Stimulated activated naive CD8-positive, alpha-beta T cell treated with anti-CD3 and anti-CD28 coated beads, Interleukin-15, amount 100 ng/mL, for 72 hours (primary cell): Measurements from ENCODE around the gene ERVFRD-1.

Source experiments
- ATAC-seq: fragments of 150-1000 bp; cut with Tn5 transposase; 2 replicates; pipeline ENCODE4 v1.10.0; 2021; ENCODE audit warnings: mild to moderate bottlenecking, moderate library complexity
- DNase-seq, 2 donors: peaks; one replicate each; pipeline ENCODE4 v3.0.0; 2021 to 2022
- H3K27ac Mint-ChIP-seq, 2 donors: one replicate each; pipeline ENCODE4 v1.8.0; 2022; ENCODE audit warnings: mild to moderate bottlenecking in 2 of 2, mixed read lengths in 2 of 2, moderate library complexity in 2 of 2
- H3K27me3 Mint-ChIP-seq: one replicate; pipeline ENCODE4 v1.8.0; 2022; ENCODE audit warnings: mixed read lengths
- H3K4me1 Mint-ChIP-seq: one replicate; pipeline ENCODE4 v1.8.0; 2022; ENCODE audit warnings: mild to moderate bottlenecking, mixed read lengths
- H3K4me3 Mint-ChIP-seq, 2 donors: one replicate each; pipeline ENCODE4 v1.8.0; 2022; ENCODE audit warnings: mild to moderate bottlenecking in 2 of 2, mixed read lengths in 2 of 2, moderate library complexity in 1 of 2
- H3K9me3 Mint-ChIP-seq, 2 donors: one replicate each; pipeline ENCODE4 v1.8.0; 2022; ENCODE audit warnings: mixed read lengths in 2 of 2

Gene ERVFRD-1

DNA sequence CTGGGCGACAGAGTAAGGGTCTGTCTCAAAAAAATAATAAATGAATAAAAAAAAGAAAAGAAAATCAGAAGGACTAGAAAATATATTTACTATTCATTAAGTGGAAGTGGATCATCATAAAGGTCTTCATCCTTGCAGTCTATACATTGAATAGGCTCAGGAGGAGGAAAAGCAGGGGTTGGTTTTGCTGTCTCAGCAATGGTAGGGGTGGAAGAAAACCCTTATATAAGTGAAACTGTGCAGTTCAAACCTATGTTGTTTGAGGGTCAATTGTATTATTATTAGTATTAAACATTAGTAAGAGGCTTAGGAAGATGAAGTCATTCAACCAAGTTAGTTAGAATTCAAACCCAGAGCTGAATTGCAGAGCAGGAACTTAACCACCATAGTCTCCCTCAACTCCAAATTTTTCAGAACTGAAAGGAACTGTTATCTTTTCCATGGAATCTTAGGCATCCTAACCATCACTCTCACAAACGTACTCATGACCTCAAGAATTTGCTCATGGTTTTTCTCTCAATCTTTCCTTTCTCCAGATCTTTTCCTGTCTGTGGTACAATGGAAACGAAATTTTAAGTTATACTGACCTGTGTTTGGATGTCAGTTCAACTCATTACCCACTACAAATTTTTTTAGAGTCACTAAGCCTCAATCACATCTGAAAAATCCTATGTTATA, 25.6 kb downstream of the ERVFRD-1 start:
- ATAC-seq: no peak
- DNase-seq: no peak
- Mint-ChIP-seq H3K27ac (no peak overlapping the region), H3K9me3 (no peaks in the 10 kb centered on the region), H3K4me3 (no peak overlapping the region), H3K27me3 (no peaks in the 10 kb centered on the region), H3K4me1 (no peaks in the 10 kb centered on the region)

DNA sequence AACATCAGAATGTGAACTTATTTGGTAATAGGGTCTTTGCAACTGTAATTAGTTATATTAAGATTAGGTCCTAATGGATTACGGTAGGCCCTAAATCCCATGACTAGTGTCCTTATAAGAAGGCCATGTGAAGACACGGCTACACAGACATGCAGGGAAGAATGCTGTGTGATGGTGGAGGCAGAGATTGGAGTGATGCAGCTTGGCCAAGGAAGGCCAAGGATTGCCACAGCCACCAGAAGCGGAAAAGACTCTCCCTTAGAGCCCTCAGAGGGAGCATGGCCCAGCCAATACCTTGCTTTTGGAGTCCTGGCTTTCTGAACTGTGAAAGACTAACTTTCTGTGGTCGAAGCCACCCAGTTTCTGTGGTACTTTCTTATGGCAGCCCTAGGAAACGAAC, 27.6 kb downstream of the ERVFRD-1 start:
- Mint-ChIP-seq H3K27me3 (no peaks in the 10 kb centered on the region), H3K9me3 (no peaks in the 10 kb centered on the region), H3K4me3 (no peak overlapping the region), H3K4me1 (no peaks in the 10 kb centered on the region), H3K27ac (no peak overlapping the region)
- no peak for DNase-seq
- no peak for ATAC-seq

DNA sequence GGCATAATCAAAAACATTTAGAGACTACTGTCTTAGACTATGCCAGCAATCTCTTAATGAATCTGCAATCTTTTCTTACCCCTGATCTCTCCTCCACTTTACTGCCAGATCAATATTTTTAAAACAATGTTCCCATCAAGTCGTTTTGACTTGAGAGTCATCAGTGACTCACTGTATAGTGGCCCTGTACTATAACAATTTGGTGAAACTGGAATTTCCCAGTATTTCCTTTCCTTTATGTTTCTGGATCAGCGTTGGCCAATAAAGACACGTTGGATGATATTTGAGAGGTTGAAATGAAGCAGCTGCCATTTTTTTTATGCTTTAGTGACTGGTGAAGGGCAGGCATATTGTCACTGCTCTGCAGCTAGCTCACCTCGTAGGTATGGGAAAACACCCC, 28.0 kb downstream of the ERVFRD-1 start:
- H3K4me1 Mint-ChIP-seq: no peaks in the 10 kb centered on the region
- H3K4me3 Mint-ChIP-seq: no peak overlapping the region
- no peaks in the 10 kb centered on the region for H3K9me3 Mint-ChIP-seq
- no peak overlapping the region for H3K27ac Mint-ChIP-seq
- H3K27me3 Mint-ChIP-seq: no peaks in the 10 kb centered on the region
- DNase-seq: no peak
- ATAC-seq: no peak

DNA sequence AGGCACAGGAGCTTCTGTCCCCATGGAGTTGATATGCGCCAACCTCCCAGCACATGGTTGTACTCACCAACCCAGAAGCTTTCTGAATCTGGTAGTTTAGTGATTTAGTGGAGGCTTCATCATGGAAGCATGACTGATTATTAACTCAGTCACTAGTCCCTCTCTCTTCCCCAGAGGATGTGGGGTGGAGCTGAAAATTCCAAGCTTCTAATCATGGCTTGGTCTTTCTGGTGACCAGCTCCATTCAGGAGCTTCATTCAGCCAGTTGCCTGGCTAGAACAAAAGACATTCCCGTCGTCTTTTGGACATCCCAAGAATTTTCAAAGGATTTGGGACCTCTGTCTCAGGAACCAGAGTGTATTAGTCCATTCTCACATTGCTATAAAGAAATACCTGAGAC, 31.2 kb downstream of the ERVFRD-1 start:
- no peaks in the 10 kb centered on the region for H3K9me3 Mint-ChIP-seq
- no peak overlapping the region for H3K27ac Mint-ChIP-seq
- DNase-seq: no peak
- H3K27me3 Mint-ChIP-seq: no peaks in the 10 kb centered on the region
- H3K4me3 Mint-ChIP-seq: no peak overlapping the region
- no peaks in the 10 kb centered on the region for H3K4me1 Mint-ChIP-seq
- no peak for ATAC-seq

- ATAC-seq (no peak), DNase-seq (no peak)
- Mint-ChIP-seq H3K4me1 (no peaks in the 10 kb centered on the region), H3K27ac (no peak overlapping the region), H3K9me3 (no peaks in the 10 kb centered on the region), H3K27me3 (no peaks in the 10 kb centered on the region), H3K4me3 (no peak overlapping the region)
Observed at GRCh38 chr6:11078266-11078665, 33.3 kb downstream of the ERVFRD-1 start.

GRCh38 chr6:11076540-11076939, 35.0 kb downstream of the ERVFRD-1 start:
- no peak for ATAC-seq
- DNase-seq: no peak

GRCh38 chr6:11072101-11072500, 39.4 kb downstream of the ERVFRD-1 start:
- no peaks in the 10 kb centered on the region for H3K27me3 Mint-ChIP-seq
- no peak overlapping the region for H3K27ac Mint-ChIP-seq
- no peaks in the 10 kb centered on the region for H3K9me3 Mint-ChIP-seq
- no peak for ATAC-seq
- no peak overlapping the region for H3K4me3 Mint-ChIP-seq
- no peaks in the 10 kb centered on the region for H3K4me1 Mint-ChIP-seq
- DNase-seq: no peak

More at GRCh38 chr6:11076540-11076939, 35.0 kb downstream of the ERVFRD-1 start:
- H3K4me1 Mint-ChIP-seq: no peaks in the 10 kb centered on the region
- no peak overlapping the region for H3K27ac Mint-ChIP-seq
- no peaks in the 10 kb centered on the region for H3K27me3 Mint-ChIP-seq
- no peaks in the 10 kb centered on the region for H3K9me3 Mint-ChIP-seq
- H3K4me3 Mint-ChIP-seq: no peak overlapping the region

DNA sequence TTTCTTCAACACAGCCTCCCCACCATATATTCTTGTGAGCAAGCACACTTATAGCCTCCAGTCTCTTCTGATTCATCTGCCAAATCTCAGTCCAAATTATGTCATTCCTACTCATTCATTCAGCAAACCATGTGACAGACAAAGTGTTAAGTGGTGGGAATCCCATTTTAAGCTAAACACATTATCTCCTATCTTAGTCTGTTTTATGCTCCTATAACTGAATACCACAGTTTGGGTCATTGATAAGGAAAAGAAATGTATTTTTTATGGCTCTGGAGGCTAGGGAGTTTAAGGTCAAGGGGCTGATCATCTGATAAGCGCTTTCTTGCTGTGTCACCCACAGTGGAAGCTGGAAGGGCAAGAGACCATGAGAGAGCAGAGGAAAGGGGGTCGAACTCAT, 41.8 kb downstream of the ERVFRD-1 start:
- Mint-ChIP-seq H3K9me3 (no peaks in the 10 kb centered on the region), H3K4me1 (no peaks in the 10 kb centered on the region), H3K27ac (no peak overlapping the region), H3K27me3 (no peaks in the 10 kb centered on the region), H3K4me3 (no peak overlapping the region)
- DNase-seq (no peak), ATAC-seq (no peak)

- ATAC-seq (no peak), DNase-seq (no peak)
- Mint-ChIP-seq H3K9me3 (no peaks in the 10 kb centered on the region), H3K27me3 (no peaks in the 10 kb centered on the region), H3K4me3 (no peak overlapping the region), H3K4me1 (no peaks in the 10 kb centered on the region), H3K27ac (no peak overlapping the region)
Observed at GRCh38 chr6:11067348-11067747, 44.2 kb downstream of the ERVFRD-1 start.

GRCh38 chr6:11066505-11067347, 44.8 kb downstream of the ERVFRD-1 start:
- Mint-ChIP-seq H3K27ac (peak overlapping the region in 1 of 2 donors; percentile 49), H3K4me3 (no peak overlapping the region), H3K4me1 (no peaks in the 10 kb centered on the region), H3K27me3 (no peaks in the 10 kb centered on the region), H3K9me3 (no peaks in the 10 kb centered on the region)
- ATAC-seq (no peak), DNase-seq (no peak)

DNA sequence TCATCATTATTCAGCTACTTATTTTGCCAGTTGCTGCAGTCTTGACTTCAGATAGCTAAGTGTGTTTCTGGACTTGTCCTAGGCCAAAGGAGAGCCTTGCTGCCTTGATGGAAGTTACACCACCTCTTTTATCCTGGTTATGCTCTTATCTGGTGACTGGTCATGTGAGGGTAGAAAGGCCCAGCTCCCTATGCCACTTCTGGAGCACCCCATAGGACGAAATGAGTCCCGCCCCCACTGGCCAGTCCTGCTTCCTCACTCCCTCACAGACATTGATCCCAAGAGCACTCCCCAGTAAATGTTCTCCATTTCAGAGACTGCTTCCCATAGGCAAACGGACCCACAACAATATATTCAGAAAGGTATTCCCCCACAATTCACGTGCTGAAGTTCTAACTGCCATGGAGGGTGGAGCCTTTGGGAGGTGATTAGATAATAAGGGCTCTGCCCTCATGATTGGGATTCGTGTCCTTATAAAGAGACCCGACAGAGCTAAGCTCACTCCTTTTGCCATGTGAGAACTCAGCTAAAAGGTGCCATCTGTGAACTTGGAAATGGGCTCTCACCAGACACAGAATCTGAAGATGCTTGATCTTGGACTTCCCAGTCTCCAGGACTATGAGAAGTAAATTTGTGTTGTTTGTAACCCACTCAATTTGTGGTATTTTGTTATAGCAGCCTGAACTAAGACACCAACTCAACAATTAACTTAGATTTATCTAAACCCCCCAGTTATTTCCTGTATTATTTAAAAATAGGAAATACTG, 45.9 kb downstream of the ERVFRD-1 start:
- Mint-ChIP-seq H3K27me3 (no peaks in the 10 kb centered on the region), H3K9me3 (no peaks in the 10 kb centered on the region), H3K4me1 (no peaks in the 10 kb centered on the region), H3K4me3 (no peak overlapping the region), H3K27ac (no peak overlapping the region)
- no peak for ATAC-seq
- no peak for DNase-seq

DNA sequence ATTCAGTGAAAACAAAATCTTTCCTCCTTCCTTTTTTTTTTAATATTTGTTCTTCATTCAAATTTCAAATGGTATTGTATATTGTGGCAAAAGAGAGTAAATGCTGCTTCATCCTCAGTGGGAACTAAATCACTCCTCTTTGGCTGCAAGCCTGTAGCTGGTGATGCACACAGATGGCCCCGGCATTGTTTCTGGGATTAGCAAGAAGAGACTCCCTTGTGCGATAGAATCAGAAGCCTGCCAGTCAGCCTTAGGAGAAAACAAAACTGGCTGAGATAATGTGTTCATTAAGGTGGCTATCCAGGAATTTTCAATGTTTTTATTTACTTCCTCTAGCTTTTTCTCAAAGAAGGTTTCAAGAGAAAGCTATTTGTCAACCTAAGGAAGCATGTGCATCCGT, 46.7 kb downstream of the ERVFRD-1 start:
- H3K4me1 Mint-ChIP-seq: no peaks in the 10 kb centered on the region
- ATAC-seq (no peak), DNase-seq (no peak)
- no peaks in the 10 kb centered on the region for H3K9me3 Mint-ChIP-seq
- H3K4me3 Mint-ChIP-seq: no peak overlapping the region
- no peaks in the 10 kb centered on the region for H3K27me3 Mint-ChIP-seq
- no peak overlapping the region for H3K27ac Mint-ChIP-seq

DNA sequence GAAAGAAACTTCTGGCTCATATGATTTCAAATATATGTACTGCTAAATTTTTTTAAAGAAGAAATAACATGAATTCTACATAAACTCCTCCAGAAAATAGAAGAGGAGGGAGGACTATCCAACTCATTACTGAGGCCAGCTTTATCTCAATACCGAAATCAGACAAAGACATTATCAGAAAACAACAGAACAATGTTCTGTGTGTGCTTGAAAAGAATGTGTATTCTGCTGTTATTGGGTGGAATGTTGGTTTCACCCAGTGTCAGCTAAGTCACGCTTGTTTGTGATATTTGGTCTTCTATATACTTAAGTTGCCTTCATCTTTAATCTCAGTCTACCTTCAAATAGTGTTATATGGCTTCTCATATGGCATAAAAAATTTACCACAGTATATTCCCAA, 48.8 kb downstream of the ERVFRD-1 start:
- Mint-ChIP-seq H3K4me3 (no peak overlapping the region), H3K9me3 (no peaks in the 10 kb centered on the region), H3K4me1 (no peaks in the 10 kb centered on the region), H3K27ac (no peak overlapping the region), H3K27me3 (no peaks in the 10 kb centered on the region)
- DNase-seq (no peak), ATAC-seq (no peak)

- DNase-seq (no peak), ATAC-seq (no peak)
- Mint-ChIP-seq H3K9me3 (no peaks in the 10 kb centered on the region), H3K4me3 (no peak overlapping the region), H3K27me3 (no peaks in the 10 kb centered on the region), H3K4me1 (no peaks in the 10 kb centered on the region), H3K27ac (no peak overlapping the region)
Observed at GRCh38 chr6:11062083-11062482, 49.4 kb downstream of the ERVFRD-1 start.

DNA sequence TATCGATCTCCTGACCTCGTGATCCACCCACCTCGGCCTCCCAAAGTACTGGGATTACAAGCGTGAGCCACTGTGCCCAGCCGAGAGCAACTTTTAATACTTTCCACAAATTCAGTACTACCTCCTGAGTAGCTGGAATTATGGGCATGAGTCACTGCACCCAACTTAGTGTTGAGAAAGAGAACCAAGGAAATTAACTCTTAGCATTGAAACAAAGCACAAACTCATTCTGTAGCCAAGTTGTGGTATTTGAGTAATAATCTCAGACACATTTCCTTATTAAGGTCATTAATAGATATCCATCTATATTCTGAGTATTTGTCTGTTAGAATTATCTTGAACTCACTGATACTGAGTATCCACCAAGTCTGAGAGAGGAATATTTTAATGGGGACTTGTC, 53.1 kb downstream of the ERVFRD-1 start:
- no peaks in the 10 kb centered on the region for H3K9me3 Mint-ChIP-seq
- no peaks in the 10 kb centered on the region for H3K27me3 Mint-ChIP-seq
- H3K27ac Mint-ChIP-seq: no peak overlapping the region
- H3K4me1 Mint-ChIP-seq: no peaks in the 10 kb centered on the region
- no peak overlapping the region for H3K4me3 Mint-ChIP-seq
- DNase-seq (no peak), ATAC-seq (no peak)

DNA sequence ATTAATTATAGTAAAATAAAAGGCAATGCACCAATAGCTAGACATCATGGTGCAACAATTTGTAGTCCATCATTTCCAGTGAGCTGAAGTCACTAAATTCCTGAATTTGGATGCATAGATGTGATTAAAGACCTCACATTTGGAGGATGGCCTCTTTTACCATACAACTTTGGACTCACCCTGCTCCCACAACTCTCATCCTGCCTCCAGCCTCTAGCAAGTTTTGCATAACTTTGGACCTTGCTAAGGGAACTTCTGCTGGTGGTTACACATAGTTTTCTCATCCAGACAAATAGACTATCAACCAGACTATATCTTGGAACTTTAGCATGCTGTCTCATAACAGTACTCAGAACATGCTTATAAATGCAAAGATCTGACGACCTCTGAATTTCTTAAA, 54.7 kb downstream of the ERVFRD-1 start:
- ATAC-seq (no peak), DNase-seq (no peak)
- H3K27ac Mint-ChIP-seq: no peak overlapping the region
- no peaks in the 10 kb centered on the region for H3K4me1 Mint-ChIP-seq
- no peak overlapping the region for H3K4me3 Mint-ChIP-seq
- no peaks in the 10 kb centered on the region for H3K9me3 Mint-ChIP-seq
- H3K27me3 Mint-ChIP-seq: no peaks in the 10 kb centered on the region
